Measurements from ENCODE around the gene NSFL1C.

DNA sequence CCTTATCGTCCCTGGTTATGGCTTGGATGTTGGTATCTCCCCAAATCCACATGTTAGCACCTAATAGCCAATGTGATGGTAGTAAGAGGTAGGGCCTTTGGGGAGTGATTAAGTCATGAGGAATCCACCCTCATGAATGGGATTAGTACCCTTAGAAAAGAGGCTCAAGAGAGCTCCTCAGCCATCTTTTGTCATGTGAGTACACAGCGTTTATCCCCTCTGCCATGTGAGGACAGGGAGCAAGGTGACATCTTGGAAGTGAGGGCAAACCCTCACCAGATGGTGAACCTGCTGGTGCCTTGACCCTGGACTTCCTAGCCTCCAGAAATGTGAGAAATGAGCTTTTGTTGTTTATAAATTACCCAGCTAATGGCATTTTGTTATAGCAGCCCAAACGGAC lies 40.6 kb upstream of the NSFL1C start:
- TF ChIP-seq EZH2phosphoT487 (IDR thresholded peaks at IDR 0.05; ENCODE audit: insufficient read depth, low read depth) (no peak), EZH2 (IDR thresholded peaks at IDR 0.05; ENCODE audit: insufficient read depth, poor library complexity, severe bottlenecking) (no peak)

Measured in GM23248 (cell line).